GM21526 (cell line): Measurements from ENCODE around the gene MEIS1.

Source experiments
- ATAC-seq: cut with Tn5 transposase; IDR thresholded peaks from one replicate; pipeline ENCODE4 v1.9.1; 2021; ENCODE audit warnings: moderate library complexity; ENCODE audit not compliant: unreplicated experiment, low FRiP score

MEIS1 gene

GRCh38 chr2:66443186-66443978 is 8.5 kb downstream of the MEIS1 start:
- no peak for ATAC-seq

- ATAC-seq, result no peak
Observed at GRCh38 chr2:66443979-66444861, 9.3 kb downstream of the MEIS1 start.

GRCh38 chr2:66445076-66445924 is 10.4 kb downstream of the MEIS1 start:
- ATAC-seq, result no peak

DNA sequence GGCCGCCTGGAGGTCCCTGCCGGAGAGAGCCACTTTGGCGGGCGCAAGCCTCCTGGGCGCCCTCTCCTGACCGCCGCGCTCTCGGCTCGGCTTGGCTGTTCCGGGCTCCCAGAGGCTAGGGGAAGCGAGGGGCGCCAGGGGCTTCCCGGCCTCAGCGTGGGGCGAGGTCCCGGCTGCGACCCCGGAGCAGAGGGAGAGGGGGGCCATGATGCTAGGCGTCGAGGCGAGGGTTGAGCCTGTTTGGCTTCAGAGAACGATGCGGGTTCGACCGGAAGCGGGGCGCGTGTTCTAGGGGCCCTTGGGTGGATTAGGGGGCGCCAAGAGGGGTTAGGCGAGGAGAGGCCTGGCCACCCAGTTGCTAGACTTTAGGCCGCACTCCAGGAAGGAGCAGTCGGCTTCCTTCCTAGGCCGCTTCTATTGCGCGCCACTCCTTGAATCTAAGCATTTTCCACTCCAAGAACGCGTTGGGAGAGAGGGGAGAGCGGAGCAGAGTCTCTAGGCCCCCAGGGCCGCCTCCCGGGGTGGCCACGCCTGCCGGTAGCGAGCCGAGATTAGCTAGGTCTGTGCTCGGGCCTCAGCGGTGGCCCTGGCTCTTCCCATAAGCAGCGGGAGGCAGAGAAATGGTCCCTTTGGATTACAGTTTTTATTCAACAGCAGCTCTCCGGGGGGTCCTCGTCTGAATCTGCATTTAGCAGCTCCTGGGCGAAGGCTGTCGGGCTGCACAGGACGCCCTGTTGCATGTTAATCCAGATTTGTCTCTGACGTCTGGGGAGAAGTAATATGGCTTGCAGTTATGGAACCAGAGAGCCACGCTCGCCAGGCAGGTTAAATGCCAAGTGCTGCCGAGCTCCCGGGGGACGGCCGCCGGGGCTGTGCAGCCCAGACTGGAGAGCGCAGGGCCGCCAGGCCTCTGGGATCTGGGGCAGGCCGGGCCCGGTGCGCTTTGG is 11.3 kb downstream of the MEIS1 start:
- no peak for ATAC-seq

DNA sequence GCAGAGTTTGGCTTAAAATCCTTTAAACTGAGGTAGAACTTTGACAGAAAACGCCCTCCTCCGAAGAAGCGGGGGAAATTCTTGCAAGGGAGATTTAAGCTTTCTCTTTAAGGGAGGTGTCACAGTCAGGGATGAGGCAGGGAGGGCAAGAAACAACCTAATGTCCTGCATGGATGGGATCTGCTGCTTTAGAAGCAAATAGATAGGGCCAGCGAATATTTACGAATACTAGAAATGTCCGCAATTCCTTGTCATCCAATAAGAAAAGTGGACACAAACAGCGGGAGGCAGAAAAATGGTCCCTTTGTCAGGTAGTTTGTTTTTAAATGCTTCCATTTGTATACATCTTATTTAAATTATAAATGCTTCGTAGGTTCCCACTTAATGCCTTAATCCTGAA is 12.0 kb downstream of the MEIS1 start:
- ATAC-seq, result no peak

GRCh38 chr2:66447677-66448076 is 12.8 kb downstream of the MEIS1 start:
- ATAC-seq, result no peak

DNA sequence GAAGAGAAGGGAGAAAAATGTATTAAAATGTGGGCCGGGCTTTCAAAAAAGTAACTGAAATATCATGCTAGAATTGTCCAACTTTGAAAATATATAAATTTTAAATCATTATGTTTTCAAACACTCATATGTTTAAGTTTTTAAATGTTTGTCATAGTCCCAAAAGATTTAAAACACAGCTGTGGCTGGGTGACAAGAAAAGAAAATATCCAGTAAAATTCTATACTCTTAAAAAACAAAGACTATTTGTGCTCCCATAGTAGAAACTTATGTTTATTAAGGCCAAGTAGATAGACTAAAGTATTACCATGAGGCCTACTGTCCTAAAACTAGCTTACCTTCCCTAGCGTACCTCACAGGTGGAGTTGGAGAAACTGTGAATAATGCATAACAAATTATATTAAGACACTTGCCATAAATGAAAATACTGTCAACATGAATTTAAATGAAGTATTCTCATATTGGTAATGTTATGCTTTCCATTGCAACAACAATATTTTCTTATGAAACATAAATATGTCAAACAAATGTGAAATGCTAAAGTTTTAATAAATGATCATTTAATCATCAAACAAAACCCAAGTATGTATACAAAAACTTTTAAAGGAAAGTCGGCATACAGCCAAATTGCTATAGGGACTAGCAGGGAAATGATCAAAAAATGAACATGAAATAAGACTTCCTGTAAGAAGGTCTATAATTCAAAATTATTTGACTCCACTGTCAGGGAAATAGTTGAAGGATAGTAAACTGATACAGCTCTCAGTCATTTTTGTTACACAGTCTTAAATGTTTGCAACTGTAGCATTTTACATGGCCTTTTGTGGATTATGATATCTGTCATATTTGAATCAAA is 13.4 kb downstream of the MEIS1 start:
- ATAC-seq, result no peak

GRCh38 chr2:66452214-66452613 is 17.3 kb downstream of the MEIS1 start:
- ATAC-seq, result no peak

GRCh38 chr2:66452917-66453316 is 18.0 kb downstream of the MEIS1 start:
- no peak for ATAC-seq

DNA sequence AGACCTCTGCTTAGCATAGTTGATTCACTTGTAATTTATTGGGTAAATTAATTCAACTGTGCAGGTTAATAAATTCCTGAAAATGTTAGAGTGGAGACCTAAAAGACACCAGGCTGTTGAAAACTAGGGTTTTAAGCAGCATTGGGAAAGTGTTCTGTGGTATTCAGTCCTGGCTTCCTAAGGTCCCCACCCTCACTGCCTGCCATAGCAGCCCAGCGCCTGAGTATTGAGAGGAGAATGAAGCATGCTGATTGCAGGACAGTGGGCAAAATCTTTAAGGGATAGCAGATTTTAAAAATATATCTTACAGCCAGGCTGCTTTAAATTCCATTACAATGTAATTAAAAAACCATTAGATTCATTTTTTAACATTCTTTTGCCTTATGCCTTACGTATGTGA is 20.6 kb downstream of the MEIS1 start:
- no peak for ATAC-seq

DNA sequence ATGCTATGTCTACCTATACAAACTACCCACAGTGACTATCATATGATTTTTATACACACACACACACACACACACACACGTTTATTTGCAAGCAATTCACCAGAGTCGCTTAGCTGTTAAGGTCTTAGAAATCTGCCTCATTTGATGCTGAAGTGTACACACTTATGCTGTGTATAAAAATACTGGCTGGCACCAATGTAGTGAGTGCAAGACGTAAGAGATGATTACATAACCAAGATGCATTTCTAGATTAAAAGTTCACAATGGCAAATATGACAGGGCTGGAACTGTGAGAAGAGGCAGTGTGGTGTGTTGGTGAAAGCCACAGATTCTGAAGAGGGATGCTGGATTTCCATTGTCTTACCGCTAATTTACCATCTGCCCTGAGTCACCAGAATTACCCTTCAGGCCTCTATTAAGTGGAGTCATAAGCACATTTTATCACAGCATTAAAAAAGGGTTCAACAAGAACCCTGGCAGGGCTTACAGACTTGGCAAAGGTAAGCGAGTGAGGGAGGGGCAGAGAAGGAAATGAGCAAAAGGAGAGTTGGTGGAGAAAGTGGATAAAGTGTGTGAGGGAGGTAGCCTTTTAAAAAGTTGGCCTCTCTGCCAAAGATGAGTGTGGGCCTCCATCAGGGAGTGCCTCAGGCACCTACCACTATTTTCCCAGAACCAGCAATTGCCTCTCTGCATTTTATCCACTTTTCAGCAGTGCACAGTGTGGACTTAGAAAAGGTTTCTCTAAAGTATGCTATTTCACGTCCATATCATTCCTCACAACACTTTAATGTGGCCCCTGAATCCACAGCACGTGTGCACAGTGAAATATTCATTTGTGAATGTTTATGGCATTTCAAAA is 21.5 kb downstream of the MEIS1 start:
- no peak for ATAC-seq

GRCh38 chr2:66457545-66457944 is 22.6 kb downstream of the MEIS1 start:
- no peak for ATAC-seq

DNA sequence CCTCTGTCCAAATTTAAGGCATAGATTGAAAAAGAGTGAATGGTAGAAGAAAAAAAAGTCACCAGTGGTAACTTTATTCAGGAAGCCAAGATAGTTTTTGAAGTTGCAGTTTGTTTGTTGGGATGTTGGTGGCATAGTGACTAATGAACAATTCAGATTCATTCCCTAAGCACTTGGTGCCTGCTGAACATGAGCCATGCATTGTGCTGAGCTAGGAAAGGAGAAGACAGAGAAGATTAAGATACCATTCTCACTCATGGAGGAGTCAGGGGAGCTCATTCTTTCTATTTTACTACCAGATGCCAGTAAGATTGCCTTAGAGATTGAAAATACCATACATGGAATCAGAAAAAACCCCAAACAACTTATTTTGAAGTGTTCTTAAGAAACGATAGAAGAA is 25.1 kb downstream of the MEIS1 start:
- no peak for ATAC-seq

GRCh38 chr2:66461001-66461663 is 26.2 kb downstream of the MEIS1 start:
- ATAC-seq, result no peak

GRCh38 chr2:66461664-66462500 is 27.0 kb downstream of the MEIS1 start:
- no peak for ATAC-seq

DNA sequence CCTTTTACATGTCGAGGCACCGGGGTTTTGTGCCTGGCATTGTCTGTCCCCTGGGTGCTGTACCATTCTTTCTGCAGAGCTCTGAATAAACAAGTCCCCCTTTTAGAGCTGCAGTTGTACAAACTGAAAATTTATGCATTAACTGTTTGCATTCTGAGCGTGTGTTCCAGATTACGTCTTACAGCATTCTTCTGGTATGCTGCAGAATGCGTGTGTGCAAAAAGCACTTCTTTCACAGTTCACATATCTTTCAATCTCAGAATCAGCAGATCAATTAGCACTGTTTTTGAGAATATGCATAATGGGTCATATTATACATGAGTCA is 27.5 kb downstream of the MEIS1 start:
- no peak for ATAC-seq
